Epidermal melanocyte (primary cell): ENCODE data around the gene AP2A2.

Source experiments
- DNase-seq: peaks from one replicate; pipeline ENCODE4 v3.0.0; 2011; ENCODE audit warnings: low spot score; ENCODE audit not compliant: insufficient read length

The AP2A2 gene

DNA sequence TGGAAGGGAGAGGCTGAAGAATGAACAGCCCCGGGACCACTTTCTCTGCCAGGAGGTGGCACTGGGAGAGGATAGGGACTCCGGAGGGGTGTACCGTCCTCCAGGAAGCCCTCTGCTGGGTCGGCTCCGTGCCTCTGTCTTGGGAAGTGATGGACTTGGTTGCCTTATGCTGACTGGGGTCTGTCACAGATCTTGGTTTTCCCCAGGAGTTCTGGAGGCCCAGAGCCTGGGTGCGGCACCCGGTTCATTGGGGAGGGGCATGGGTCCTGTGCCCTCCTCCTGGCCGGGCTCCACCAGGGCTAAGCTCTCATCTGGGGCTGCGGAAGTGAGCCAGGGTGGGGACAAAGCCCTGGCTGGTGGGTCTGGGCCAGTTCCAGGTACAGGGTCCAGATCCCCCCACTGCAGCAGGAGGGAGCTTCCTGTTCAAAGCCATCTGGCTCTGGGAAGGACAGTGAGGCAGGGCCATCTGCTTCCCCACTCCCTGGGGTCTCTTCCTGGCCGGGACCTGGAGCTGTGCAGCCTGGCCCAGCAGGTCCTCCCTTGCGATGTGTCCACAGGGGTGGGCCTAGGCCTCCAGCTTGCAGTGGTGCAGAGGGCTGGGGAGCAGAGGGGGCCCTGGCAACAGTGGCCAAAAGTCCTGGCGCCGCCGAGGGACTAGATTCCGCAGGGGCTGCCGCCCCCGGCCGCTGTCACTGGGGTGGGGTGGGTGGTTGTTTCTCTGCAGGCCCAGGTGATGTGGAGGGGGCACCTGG is 1.1 kb upstream of the AP2A2 start:
- no peak for DNase-seq

DNA sequence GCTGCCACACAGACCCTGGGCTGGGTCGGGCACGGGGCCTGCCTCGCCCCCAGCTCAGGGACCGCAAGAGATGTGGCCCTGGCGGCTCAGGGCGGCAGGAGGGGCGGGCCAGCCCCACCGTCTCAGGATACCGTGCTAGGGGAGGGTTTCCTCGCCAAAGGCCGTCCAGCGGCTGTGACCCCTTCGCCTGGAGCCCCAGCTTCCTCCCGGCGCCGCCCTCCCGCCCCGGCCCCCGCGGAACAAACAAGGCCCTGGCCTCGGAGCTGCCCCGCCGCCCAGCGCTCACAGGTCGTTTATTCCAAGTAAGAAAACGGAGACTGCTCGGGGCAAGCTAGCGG is 543 bp upstream of the AP2A2 start:
- DNase-seq: no peak

DNA sequence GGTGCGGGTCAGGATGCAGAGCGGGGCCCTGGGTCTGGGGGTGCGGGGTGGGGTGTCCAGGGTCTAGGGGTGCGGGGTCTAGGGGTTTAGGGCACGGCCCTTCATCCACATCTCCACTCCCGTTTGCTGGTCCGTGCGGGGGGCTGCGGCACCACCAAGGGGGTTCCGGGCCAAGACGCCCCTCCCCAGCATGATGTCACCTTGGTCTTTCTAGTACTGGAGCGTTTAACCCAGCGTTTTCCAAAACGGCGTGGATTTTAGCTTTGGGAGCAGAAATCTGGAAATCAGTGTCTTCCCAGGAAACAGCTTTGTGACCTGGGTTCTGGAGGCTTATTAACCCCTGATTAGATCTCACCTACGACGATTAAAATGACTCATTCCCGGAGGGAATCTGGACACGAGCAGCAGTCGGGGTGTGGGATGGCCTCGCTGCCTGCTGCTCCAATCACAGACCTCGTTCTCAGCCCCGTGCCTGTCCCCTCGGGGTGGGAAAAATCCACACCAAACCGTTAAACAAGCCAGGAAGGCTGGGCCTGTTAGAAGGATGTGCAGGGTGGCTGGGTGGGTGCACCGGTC is 759 bp downstream of the AP2A2 start:
- peak; percentile 86 for DNase-seq

DNA sequence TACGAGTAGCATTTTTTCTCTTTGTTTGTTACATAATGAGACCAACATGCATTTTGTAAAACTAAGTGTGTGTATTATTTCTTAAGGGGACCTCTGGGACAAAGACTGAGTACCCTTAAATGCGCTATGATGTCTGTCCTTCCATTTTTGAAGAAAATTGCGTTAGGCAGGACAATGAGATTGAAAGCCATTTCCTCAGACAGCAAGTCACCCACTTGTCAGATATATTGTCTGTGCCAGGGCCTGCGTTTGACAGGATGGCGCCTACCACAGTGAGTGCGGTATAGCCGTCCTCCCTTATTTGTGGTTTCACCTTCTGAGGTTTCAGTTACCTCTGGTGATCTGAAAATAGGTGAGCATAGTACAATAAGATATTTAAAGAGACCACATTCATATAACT is 2.2 kb downstream of the AP2A2 start:
- no peak for DNase-seq

DNA sequence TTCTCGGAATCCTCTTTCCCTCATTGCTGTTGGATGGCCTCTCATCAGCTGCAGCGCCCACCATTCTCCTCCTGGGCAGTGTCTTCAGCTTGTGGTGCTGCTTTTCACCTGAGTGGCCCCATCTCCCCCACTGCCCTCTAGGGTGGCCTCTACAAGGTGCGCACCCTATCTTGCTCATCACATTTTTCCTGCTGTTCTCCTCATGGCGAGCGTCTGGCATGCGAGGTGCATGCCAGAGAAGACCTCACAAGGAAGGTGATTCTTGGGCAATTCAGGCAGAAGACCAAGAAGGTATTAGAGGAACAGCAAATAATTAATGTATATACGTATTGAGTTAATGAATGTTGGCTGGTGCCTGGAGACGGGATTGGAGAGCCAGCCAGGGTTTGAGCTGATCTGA is 3.1 kb downstream of the AP2A2 start:
- DNase-seq: no peak

DNA sequence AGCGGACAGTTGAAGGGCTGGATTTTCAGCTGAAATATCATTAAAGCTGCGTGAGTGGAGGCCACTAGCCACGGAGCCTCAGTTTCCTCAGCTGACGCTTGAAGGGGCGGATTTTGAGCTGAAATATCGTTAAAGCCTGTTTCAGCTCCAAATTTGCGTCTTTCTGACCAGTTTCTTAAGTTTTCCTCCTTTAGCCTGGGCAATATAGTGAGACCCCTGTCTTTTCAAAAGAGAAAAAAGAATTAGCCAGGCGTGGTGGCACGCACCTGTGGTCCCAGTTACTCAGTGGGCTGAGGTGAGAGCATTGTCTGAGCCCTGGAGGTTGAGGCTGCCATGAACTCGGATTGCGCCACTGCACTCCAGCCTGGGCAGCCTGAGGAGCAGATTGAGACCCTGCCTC is 3.7 kb downstream of the AP2A2 start:
- no peak for DNase-seq

DNA sequence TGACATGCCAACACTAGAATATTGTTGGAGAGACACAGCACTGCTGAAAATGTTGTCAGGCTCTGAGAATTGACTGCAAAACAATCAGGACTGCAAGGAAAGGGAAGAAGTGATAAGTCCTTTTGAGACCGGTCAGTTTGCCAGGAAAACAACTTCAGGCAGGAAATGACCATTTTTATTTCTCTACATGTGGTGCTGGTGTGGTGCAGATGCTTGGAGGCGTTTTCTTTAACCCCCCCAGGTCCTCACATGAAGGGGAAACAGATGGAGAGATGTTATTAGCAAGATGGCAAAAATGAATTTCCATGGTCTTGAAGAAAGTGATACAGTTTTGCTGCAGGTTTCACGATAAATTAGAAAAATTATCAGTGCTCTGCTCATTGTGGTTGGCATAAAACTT is 5.7 kb downstream of the AP2A2 start:
- DNase-seq: no peak

DNA sequence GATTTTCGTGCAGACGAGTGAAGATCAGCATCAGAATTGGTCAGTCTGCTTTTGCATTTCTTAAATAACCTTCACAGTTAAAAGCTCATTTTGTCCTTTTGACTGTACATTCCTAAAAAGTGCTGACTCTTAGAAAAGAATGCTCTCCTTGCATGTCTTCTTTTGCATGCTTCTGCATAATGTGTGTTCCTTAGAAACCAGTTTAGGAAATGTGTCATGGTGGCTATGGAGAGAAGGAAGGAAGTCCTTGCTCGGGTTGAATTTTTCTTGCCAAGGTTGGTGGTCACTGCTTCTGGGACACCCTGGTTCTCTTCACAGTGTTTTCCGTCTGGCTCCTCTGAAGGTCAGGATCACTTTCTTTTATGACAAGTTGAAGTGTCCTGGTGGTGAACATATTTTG is 6.8 kb downstream of the AP2A2 start:
- no peak for DNase-seq

DNA sequence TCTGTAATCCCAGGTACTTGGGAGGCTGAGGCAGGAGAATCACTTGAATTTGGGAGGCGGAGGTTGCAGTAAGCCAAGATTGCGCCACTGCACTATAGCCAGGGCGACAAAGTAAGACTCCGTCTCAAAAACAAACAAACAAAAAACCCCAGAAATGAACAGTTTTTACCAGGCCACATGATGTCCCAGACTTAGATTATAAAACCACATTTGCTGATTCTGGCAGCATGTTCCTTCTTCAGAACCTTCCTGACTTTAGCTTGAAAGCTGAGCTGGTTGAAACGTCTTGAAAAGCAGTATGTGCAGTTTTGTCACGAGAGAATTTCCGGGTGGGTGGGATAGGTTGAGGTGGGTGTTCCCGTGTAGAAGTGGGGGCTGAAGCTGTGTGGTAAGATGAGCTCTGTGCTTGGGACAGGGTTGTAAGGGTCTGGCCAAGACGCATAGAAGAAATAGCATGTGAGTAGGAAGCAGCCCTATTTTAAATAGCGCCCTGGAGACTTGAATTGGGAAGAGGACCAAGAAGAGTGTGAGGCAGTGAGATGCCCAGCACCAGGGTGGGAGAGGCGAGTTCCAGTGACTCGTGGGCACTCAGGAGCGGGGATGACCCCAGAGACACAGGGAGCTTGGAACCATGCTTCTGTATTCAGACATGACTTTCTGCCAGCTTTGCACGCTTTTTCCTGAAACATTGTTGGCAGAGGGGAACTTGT is 7.6 kb downstream of the AP2A2 start:
- DNase-seq: no peak

DNA sequence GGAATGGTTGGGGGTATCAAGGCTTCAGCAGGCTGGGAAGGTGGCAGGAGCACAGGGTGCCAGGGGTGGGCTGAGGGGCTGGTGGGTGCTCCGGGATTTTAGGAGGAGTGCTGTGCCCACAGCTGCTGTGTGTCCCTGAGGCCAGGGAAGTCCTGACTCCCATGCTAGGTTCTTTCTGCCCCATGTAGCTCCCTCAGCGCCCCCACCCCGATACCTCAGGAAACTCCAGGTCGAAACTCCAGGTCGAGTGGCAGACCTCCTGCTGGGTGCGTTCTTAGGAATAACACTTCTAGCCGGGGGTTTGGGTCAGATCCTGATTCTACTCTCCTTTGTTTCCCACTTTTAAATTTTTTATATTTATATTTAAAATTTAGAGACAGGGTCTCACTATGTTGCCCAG is 8.3 kb downstream of the AP2A2 start:
- no peak for DNase-seq

DNA sequence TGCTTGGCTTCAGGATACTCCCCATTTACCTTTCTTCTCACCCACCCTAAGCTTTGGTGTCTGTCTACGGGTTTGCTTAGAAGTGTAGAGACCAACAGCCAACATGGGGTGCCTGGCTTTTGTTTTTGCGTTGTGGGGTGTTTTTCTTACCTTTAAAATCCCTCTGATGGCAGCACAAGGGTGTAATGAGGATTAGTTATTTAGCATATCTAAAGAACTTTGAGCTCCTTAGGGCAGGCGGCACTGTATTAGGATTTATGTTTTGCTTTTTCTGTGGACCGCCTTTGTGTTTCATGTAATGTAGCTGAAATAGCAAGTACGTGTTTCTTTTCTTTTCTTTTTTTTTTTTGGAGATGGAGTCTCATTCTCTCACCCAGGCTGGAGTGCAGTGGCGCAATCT is 8.9 kb downstream of the AP2A2 start:
- no peak for DNase-seq

DNA sequence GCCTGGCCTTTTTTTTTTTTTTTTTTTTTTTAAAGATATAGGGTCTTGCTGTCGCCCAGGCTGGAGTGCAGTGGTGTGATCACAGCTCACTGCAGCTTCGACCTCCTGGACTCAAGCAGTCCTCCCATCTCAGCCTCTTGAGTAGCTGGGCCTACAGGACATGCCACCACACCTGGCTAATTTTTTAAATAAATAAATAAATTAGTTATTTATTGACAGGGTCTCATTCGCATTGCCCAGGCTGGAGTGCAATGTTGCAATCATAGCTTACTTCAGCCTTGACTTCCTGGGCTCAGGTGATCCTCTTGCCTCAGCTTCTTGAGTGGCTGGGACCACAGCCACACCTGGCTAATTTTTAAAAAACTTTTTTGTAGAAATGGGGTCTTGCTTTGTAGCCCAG is 10.5 kb downstream of the AP2A2 start:
- no peak for DNase-seq

DNA sequence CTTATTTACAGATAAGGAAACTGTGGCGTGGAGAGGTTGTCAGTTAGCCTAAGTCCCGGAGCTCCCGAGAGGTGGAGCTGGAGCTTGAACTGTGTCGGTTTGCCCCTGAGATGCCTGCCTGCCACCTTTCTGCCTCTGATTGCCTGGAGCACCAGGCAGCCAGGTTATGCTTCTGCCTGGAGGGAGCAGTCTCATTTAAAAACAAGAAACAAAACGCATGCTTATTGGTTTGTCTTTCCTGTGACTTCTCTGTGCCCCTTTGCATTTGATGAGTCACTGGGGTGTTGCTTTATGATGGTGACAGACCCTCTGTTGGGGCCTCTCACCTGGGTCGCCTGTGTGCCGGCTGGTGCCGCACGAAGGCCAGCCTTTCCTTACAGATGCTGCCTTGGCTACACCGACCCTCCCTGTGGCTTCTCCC is 12.2 kb downstream of the AP2A2 start:
- DNase-seq: no peak

DNA sequence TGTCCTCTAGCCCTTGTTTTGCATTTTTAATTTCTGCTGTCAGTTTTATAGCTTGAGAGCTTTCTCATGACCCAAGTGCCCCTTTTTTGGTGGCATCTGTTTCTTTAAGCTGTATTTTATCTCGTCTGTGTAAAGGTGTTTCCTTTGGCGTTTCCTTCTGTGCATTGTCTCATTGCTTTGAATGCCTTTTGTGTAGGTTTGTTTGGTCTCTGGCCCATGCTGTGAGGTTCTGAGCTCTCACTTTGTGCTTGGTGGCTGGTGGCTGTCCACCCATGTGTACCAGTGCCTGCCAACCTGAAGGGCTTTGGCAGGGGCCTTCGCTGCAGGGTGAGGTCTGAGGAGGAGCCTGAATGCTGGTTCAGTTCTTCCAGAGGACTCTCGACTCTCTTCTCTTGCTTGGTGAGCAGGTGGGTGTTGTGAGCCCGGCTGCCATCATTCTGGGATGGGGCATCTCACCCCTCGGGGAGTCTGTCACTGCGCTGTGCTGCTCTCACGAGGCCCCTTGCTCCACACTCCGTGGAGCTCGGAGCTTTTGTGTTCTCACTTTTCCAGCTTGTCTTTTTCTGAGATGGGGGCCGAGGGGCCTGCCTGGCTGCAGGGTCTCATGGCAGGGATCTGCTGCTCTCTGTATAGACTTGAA is 14.9 kb downstream of the AP2A2 start:
- DNase-seq: no peak

DNA sequence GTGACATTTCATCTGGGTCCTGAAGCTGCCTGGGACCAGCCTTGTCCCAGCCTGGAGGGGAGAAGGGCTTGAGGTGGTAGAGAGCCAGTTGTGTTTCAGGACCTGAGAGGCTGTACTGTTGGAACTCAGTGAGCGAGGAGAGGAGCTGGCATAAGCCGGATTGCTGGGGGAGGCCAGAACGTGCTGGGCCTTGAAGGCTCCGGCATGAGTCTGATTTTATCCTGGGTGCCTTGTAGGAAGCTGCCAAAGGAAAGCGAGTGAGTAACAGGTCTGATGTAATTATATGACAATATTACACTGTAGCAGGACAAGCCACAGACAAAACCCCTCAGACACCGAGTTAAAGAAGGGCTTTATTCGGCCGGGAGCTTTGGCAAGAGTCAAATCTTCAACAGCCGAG is 17.2 kb downstream of the AP2A2 start:
- DNase-seq: no peak

DNA sequence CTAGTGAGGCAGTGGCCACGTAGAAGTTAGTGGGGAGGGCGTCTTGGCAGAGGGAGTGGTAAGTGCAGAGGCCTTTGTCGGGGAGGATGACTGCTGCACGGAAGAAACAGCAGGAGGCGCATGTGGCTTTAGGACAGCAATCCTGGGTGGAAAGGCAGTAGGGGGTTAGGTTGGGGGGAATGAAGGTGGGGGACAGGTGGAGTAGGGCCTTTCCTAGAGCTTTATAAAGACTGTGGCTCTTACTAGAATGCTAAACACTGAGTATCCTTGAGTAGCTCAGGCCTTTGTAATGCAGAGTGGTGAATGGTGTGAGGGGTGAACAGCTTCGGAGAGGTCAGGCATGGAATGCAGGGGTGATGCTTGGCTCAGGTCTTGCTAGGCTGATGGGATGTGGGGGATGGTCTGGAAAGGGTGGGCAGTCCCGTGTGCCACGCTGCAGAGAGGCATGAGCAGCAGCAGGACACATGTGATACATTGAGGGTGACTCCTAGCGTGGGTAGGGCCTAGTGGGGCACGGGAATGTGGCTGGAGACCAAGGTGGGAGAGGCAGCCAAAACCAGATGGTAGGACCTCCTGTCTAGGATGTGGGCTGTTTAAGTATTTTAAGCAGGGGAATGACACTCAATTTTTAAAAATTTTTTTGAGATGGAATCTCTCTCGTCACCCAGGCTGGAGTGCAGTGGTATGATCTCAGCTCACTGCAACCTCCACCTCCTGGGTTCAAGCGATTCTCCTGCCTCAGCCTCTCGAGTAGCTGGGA is 19.2 kb downstream of the AP2A2 start:
- no peak for DNase-seq

DNA sequence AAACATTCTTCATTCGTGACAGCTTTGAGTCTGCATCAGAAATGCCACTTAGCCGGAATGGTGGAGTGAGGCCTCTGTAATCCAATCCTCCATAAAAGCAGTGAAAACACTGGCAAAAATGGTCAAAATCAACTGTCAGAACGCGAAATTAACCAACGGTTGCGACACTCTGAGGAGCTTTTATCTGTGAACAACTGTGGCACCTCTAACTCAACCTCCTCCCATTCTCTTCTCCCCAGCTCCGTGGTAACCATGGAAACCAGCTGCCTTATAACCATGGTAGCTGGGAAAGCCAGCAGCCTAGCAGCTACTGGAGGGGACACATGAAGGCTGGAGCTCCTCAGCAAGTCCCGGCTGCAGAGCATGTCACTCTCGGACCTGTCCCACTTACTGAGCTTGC is 20.3 kb downstream of the AP2A2 start:
- no peak for DNase-seq

DNA sequence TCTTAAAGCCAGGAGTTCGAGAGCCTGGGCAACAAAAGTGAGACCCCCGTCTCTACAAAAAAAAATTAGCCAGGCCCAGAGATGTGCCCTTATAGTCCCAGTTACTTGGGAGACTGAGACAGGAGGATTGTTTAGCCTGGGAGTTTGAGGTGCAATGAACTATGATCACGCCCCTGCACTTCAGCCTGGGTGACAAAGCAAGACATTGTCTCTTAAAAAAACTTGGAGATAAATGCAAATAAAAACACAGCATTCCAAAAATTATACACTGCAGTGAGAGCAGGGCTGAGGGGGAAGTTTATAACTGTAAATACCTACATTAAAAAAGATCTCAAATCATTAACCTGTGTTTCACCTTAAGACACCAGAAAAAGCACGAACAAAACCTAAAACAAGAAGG is 22.1 kb downstream of the AP2A2 start:
- DNase-seq: no peak

DNA sequence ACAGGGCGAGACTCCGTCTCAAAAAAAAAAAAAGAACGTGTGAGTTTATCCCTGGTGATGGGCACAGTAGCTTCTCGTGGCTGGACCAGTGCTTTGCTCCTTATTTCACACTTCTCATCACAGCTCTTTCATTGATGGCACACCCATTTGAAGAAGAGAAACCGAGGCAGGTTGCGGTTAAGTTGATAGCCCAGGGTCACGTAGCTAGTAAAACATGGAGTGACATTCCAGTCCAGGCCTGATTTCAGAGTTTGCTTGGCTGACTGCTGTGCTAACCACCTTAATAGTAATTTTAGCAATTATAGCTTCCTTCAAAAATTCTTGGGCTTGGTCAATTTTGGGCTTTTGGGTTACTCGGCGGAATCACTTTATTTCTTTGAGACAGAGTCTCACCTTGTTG is 25.8 kb downstream of the AP2A2 start:
- no peak for DNase-seq

DNA sequence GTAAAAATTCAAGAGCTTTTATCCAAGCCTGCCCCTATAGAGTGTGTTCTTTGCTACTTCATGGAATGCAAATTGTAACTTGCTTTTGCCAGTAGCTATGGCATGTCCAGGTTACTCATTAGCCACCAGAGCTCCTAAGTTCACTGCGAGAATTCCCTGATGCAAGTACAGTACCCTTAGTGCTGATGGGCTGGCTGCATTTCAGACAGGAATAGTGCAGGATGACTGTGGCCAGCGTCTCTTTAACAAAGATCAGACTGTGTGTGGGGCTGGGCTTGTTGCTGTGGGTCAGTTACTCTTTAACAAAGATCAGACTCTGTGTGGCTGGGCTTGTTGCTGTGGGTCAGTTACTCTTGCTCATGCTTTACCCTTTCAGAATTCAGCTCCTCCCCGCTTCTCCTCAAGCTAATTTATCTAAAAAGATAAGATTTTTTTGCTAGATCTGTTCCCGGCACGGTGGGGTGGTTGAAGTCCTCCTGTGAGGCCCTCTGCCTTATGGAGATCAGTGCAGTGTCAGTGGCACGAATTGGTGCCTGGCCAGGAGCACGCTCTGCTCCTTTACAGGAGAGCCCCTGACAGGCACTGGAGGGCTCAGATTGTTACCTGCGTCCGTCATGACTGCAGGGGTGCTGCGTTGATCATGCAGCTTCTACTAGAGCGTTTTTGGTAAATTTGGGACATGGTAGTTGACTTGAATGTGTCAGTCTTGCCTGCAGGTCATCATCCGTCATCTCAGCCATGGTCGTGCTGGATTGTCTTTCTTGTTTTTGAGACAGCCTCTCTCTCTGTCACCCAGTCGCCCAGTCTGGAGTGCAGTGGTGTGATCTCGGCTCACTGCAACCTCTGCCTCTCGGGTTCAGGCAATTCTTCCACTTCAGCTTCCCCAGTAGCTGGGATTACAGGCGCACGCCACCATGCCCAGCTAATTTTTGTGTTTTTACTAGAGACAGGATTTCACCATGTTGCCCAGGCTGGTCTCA is 27.0 kb downstream of the AP2A2 start:
- peak; percentile 64 for DNase-seq

DNA sequence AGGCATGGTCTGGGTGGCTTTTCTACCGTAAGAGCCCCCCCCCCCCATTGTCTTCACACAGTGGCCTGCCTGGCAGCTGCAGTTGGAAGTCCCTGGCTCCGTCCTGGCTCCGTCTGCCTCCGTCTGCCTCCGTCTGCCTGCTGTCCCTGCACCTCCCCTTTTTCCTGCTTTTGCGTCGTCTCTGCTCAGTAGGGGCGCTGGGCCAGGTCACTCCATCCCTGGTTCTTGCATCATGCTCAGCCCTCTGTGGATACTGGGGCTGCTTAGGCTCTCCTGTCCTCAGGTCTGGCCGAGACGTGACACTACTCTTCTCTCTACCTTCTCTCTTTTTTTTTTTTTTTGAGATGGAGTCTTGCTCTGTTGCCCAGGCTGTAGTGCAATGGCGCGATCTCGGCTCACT is 27.8 kb downstream of the AP2A2 start:
- DNase-seq: no peak
